Hepatocyte (in vitro differentiated cells): Measurements from ENCODE around the gene PARP12.

ENCODE experiments used
- EZH2 ChIP-seq: fragments of 200-600 bp; sonication (generic); IDR thresholded peaks from 2 replicates; pipeline ENCODE4 v1.6.1; 2016; ENCODE audit warnings: antibody characterized with exemption, mild to moderate bottlenecking, borderline replicate concordance
- TF ChIP-seq, protein P1 (sequence below): fragments of 200-600 bp; sonication (generic); IDR thresholded peaks from 2 replicates; pipeline ENCODE4 v1.5.1; 2016; ENCODE audit warnings: antibody characterized with exemption, mild to moderate bottlenecking; ENCODE audit not compliant: poor library complexity

DNA sequence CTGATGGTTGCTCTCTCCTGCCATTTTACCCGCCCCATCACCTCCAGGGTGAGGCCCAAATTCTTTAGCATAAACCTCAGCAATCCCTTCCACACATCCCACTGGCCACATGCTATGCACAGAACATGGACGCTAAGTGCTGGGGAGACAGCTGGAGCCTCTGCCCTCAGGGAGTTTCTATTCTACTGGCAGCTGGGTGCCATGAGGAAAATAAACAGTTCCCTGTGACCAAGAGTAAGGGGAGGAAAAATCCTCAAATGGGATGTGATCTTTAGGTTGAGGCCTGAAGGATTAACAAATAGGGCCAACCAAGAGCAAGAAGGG, 1.2 kb downstream of the PARP12 start:
- TF ChIP-seq EZH2: no peak
- TF ChIP-seq, protein P1, sequence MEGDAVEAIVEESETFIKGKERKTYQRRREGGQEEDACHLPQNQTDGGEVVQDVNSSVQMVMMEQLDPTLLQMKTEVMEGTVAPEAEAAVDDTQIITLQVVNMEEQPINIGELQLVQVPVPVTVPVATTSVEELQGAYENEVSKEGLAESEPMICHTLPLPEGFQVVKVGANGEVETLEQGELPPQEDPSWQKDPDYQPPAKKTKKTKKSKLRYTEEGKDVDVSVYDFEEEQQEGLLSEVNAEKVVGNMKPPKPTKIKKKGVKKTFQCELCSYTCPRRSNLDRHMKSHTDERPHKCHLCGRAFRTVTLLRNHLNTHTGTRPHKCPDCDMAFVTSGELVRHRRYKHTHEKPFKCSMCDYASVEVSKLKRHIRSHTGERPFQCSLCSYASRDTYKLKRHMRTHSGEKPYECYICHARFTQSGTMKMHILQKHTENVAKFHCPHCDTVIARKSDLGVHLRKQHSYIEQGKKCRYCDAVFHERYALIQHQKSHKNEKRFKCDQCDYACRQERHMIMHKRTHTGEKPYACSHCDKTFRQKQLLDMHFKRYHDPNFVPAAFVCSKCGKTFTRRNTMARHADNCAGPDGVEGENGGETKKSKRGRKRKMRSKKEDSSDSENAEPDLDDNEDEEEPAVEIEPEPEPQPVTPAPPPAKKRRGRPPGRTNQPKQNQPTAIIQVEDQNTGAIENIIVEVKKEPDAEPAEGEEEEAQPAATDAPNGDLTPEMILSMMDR: no peak
